Measurements from ENCODE around the gene ARFIP2. TPM values are rescaled to one million over a fixed set of nuclear protein-coding genes. Genes with fewer than 3 reads are reported as not detected.

The ARFIP2 gene
- total RNA-seq, 4 donors from 2014 or later = 40.0 to 63.9 (median 49.7) TPM

GRCh38 chr11:6473451-6474412 lies 7.4 kb downstream of the ARFIP2 start, which contains the start of gene TRIM3:
TRIM3 (minus strand) TSS chr11:6473941; CDS start chr11:6465695, 8,246 bp downstream.
- Histone ChIP-seq H3K27ac (peak within 1 kb of the TSS; percentile 81 to 97 (median 92)), H3K36me3 (peaks cover 0 to 25% (median 0%) of the 10 kb centered on the region in 3 donors), H3K4me3 (peak within 1 kb of the TSS; percentile 64 to 92 (median 83)), H3K27me3 (no peaks in the 10 kb centered on the region), H3K4me1 (peaks cover 0 to 44% (median 12%) of the 10 kb centered on the region in 4 donors), H3K9me3 (no peaks in the 10 kb centered on the region)
- TF ChIP-seq POLR2A (IDR thresholded peaks at IDR 0.05) (peak; percentile 50 to 90), EP300 (IDR thresholded peaks at IDR 0.05) (peak in 1 of 2 donors; percentile 60)
- TF ChIP-seq, protein P1, sequence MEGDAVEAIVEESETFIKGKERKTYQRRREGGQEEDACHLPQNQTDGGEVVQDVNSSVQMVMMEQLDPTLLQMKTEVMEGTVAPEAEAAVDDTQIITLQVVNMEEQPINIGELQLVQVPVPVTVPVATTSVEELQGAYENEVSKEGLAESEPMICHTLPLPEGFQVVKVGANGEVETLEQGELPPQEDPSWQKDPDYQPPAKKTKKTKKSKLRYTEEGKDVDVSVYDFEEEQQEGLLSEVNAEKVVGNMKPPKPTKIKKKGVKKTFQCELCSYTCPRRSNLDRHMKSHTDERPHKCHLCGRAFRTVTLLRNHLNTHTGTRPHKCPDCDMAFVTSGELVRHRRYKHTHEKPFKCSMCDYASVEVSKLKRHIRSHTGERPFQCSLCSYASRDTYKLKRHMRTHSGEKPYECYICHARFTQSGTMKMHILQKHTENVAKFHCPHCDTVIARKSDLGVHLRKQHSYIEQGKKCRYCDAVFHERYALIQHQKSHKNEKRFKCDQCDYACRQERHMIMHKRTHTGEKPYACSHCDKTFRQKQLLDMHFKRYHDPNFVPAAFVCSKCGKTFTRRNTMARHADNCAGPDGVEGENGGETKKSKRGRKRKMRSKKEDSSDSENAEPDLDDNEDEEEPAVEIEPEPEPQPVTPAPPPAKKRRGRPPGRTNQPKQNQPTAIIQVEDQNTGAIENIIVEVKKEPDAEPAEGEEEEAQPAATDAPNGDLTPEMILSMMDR (IDR thresholded peaks at IDR 0.05) = peak in 2 of 5 experiments; percentile 8 to 21
- 0 to 1% methylated on average over 44 to 62 of the region's 87 CpGs for WGBS, 2 donors
- DNase-seq (ENCODE audit: low spot score in 2 of 2) = peak; percentile 87 to 92

DNA sequence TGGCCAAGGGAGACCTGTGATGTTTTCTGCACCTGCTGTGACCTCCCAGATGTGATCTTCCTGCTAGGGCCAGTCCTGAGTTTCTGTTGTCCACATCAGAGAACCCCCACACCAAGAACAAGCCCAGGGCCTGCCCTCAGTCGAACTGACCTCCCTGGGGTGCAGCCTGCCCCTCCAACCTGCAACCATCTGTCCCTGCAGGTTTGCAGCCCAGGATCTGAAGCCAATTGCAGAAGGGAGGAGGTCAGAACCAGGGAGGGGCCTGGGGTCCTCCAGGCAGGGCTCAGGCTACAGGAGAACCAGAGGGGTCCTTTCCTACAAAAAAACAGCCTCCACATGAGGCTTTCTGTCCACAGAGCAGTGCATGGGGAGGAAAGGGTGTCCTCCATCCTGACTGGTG lies 8.2 kb downstream of the ARFIP2 start:
- no peak for DNase-seq (ENCODE audit: low spot score in 2 of 2)
- peaks cover 0 to 47% (median 12%) of the 10 kb centered on the region in 4 donors for H3K4me1 ChIP-seq
- no peaks in the 10 kb centered on the region for H3K27me3 ChIP-seq
- 38% methylated on average over 1 of the region's 1 CpG; no CpG with 5 or more reads in 1 of the 2 donors for WGBS, 2 donors
- H3K4me3 ChIP-seq = peak overlapping the region; percentile 64 to 92 (median 83)
- no peak for TF ChIP-seq POLR2A (IDR thresholded peaks at IDR 0.05)
- TF ChIP-seq, protein P1 (IDR thresholded peaks at IDR 0.05) = no peak
- TF ChIP-seq EP300 (IDR thresholded peaks at IDR 0.05) = no peak
- H3K36me3 ChIP-seq = peaks cover 0 to 17% (median 0%) of the 10 kb centered on the region in 3 donors
- no peaks in the 10 kb centered on the region for H3K9me3 ChIP-seq
- H3K27ac ChIP-seq = peak overlapping the region in 3 of 4 donors; percentile 88 to 97 (median 95)

GRCh38 chr11:6469599-6469998 lies 11.5 kb downstream of the ARFIP2 start:
- TF ChIP-seq, protein P1 (IDR thresholded peaks at IDR 0.05) = no peak
- no peak for TF ChIP-seq POLR2A (IDR thresholded peaks at IDR 0.05)
- TF ChIP-seq EP300 (IDR thresholded peaks at IDR 0.05) = no peak
- DNase-seq (ENCODE audit: low spot score in 2 of 2) = no peak
- H3K27me3 ChIP-seq = no peaks in the 10 kb centered on the region
- H3K27ac ChIP-seq = peak overlapping the region in 3 of 4 donors; percentile 54 to 63 (median 62)
- H3K9me3 ChIP-seq = no peaks in the 10 kb centered on the region
- peaks cover 0 to 13% (median 0%) of the 10 kb centered on the region in 3 donors for H3K36me3 ChIP-seq
- 89 to 91% methylated on average over 1 of the region's 1 CpG for WGBS, 2 donors
- H3K4me3 ChIP-seq = no peak overlapping the region
- H3K4me1 ChIP-seq = peaks cover 0 to 43% (median 12%) of the 10 kb centered on the region in 4 donors

DNA sequence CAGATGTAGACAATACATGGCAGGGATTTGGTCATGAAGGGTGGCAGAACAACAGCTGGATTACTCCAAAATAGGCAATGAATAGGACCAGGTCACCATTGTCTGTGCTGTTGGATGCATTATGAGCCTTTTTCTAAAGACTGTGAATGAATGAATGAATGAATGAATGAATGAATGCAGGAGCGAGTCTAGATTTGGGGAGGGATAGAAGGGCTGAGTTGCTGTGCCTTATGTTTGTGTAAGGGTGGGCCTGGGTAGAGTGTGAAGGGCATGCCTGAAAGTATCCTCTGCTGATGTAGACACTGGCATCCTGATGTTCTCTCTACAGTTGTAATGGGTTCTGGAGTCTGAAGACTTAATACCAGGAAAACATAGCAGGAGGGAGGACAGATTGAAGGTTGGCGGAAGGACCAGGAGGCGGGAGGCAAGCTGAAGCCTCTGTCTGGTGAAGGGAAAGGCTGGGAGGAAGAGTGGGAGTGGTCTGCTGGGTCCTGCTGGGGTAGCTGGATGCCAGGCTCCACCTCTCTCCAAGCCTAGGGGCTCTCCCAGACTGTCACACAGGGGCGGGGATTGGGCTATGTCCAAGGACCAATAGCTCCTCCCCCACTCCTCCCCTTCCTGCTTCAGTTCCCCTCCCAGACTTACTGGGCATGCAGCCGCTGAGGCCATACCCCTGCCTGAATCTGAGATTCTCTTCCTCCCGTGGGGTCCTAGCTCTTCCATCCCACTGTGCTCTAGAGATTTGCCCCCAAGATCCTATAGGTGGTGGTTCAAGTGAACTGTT lies 12.2 kb downstream of the ARFIP2 start:
- 9 to 13% methylated on average over 6 of the region's 6 CpGs for WGBS, 2 donors

More for the DNA sequence above, 12.2 kb downstream of the ARFIP2 start:
- TF ChIP-seq EP300 (IDR thresholded peaks at IDR 0.05) (no peak), POLR2A (IDR thresholded peaks at IDR 0.05) (no peak)
- TF ChIP-seq, protein P1 (IDR thresholded peaks at IDR 0.05) = no peak
- peak overlapping the region in 3 of 4 donors; percentile 54 to 63 (median 62) for H3K27ac ChIP-seq
- no peak overlapping the region for H3K4me3 ChIP-seq
- H3K9me3 ChIP-seq = no peaks in the 10 kb centered on the region
- peaks cover 0 to 38% (median 12%) of the 10 kb centered on the region in 4 donors for H3K4me1 ChIP-seq
- peak; percentile 76 to 90 for DNase-seq (ENCODE audit: low spot score in 2 of 2)
- no peaks in the 10 kb centered on the region for H3K27me3 ChIP-seq
- H3K36me3 ChIP-seq = peaks cover 0 to 20% (median 0%) of the 10 kb centered on the region in 3 donors
